GM21526 (cell line): ENCODE data around the gene LIN28B.
"Not testable (repeated sequence)": the region's sequence is repeated elsewhere in the genome, so short reads cannot be mapped to it uniquely, and the experiment has no call there.

Experiments used
- ATAC-seq: cut with Tn5 transposase; IDR thresholded peaks from one replicate; pipeline ENCODE4 v1.9.1; 2021; ENCODE audit warnings: moderate library complexity; ENCODE audit not compliant: unreplicated experiment, low FRiP score

The LIN28B gene

DNA sequence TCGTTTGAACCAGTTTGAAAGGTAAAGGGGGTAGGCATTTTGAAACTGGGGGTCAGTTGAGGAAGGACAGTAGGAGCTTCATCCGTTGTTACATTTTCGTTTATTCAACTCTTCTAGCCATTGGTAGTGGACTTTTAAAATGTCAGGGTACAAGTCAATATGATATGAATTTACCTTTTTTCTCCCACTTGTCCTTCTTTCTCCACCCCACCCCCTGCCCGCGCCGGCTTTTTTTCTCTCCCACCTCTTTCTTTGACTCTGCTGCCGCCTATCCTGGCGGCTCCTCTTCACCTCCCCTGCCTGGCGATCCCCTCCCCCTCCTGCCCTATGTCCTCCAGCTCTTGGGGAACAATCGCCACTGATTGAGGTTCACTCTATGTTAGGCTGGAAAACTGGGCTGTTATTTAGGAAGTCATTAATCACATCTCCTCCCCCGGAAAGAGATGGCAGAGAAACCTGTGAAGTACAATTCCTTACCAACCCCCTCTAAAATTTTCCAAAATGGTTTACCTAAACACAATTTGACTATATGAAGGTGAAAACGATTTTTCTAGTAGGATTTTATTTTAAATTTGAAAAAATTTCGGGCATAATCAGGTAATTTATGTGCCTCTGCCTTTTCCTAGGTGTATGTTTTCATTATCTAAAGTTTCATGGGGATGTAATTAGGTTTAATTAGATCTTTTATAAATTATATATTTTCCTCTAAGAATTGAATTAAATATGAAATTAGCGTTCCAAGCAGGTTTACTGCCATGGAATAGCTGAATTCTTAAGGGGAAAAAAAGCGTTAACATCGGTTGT lies 778 bp upstream of the LIN28B start:
- no peak for ATAC-seq

DNA sequence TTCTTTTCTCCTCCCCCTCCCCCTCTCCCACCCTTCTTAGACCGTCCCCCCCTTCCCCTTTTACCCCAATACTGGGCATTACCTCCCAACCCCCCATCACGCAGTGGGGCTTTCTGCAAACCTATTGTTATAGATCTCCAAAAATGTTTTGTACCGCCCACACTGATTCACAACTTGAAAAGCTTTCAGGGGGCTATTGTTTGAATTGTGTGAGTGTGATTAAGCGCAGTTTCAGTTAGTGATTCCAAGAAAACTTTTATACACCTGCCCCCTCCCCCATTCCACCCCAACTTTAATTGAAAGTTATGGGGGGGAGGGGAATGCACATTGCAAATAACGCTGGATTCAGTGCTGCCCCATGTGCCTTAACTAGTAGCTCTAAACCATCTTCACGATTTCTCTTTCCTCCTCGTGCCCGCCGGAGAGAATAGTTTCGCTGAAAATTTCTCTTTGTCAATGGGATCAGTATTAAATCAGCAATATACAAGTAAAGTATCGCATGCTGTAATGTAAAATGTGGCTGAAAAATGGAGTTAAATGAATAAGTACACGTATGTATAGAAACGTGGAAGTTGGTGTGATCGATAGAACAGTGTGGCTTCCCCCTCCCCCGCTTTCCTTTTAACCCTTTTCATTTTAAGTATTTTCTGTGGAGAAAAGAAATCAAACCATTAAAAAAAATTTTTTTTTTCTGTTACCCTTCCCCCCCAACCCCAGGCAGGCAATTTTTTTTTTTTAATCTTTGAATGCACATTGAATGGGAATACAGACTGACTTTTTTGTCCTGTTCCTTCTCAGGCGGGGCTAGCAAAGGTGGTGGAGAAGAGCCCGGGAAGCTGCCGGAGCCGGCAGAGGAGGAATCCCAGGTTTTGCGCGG lies 632 bp downstream of the LIN28B start:
- ATAC-seq: no peak

DNA sequence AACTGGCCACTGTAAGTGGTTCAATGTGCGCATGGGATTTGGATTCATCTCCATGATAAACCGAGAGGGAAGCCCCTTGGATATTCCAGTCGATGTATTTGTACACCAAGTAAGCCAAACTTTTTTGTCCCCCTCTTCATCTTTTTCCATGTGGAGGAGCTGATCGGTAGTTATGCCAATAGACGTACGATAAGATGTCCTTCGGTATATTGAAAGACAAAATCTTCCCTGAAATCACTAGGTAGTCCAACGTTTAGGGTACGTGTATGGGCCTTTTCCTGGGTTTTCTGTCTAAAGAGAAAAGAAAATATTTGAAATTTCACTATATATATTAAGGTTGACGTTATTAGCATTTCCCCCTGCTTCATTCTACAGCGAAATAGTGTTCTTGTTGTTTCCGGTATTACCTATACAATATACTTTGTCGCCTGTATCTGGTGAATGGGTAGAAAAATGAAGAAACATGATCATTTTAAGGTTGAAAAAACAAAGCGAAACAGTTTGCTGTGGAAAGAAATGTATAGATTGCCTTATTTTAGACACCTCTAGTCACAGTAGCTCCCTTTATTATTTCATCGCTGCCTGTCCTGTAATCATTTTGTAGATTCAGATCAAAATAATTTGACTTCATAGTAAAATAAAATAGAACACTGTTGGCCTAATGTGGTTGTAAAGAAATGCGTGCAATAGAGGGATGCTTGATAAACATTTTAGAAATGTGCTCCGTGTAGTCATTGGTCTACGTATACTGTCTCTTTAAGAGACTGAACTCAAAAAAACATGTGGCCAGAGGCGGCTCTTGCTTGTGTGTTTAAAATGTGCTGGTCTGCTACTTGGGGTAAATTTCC lies 1.5 kb downstream of the LIN28B start:
- no peak for ATAC-seq

DNA sequence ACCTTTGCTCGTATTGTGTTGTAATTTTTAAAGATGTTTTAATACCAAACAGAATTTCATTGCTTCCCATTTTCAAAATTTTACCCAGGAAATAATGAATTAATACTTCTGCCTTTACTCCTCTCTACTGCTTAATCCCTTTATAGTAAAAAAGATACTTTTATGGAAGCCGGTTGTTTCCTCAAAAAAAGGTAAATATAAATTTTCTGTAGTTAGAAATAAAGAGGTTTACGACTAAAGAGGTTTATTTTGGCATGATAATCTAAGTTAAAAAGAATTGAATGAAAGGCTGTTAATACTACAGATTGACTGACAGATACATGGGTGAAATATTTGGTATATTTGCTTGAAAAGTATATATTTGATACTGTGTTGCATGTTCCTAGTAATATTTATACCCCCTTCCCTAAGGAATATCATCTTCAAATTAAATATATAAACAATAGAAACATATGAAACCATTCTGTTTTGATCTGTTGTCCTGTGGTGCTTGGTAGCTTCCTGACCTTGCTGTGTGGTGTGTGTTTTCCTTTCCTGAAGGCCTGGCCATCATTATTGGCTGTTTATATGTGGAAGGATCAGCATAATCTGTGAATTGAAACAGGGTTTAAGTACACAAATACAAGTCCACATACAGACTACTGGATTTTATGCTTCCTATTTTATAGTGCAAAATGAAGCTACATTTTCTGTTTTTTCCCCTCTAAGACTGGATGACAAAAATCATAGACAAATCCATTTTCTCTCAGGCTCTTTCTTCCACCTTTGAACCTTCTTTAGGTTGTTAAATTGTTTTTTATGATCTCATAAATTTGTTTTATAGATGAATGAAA lies 2.3 kb downstream of the LIN28B start:
- ATAC-seq: no peak

DNA sequence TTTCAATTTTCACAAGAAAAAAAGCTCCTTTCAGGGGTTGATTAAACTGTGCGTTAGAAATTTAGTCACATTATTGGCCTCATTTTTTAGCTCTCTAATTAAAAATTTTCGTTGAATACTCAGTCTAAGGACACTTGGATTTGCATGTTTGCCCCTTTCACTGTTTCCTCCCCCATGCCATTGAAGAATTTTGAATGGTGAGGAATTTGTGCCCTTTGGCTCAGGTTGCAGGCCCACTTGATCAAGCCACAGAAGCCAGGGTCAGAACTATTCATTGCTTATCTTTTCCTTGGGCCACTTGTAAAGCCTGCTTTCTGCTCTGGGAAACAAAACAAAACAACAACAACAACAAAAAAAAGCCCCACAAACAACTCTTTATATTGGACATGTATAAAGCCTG lies 12.2 kb downstream of the LIN28B start:
- ATAC-seq: no peak

DNA sequence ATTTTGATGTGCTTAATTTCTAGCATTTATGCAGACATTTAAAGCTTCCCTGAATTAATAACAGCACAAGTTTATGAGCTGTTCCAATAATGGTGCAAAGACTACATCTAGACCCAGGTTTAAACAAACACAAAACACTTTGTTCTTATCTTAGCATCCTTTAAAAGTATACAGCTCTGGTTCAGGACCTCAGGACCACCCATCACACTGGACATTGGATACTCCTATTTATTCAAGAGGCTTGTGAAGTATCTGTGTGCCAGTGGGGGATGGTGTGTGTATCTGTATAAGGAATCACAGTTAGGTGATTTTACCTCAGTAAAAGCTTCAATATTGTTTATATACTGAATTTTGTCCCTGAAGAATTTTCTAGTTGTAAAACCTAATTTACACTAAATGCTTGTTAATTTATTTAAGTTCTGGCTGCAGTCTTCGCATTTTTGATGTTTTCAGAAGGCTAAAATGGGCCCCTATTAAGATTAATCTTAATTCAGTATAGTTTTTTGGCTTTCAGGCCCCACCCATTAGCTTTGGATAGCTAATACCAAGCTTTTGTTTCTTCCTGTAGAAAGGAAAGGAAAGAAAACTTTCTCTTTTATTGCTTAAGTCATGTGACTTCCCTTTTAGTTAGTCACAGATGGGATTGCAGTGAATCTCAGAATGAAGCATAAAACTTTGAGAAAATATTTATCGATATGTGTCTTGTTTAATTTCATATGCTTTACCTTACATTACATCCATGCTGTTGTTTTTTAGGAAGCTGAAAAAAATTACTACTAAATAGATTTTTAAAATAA lies 13.1 kb downstream of the LIN28B start:
- ATAC-seq: no peak

DNA sequence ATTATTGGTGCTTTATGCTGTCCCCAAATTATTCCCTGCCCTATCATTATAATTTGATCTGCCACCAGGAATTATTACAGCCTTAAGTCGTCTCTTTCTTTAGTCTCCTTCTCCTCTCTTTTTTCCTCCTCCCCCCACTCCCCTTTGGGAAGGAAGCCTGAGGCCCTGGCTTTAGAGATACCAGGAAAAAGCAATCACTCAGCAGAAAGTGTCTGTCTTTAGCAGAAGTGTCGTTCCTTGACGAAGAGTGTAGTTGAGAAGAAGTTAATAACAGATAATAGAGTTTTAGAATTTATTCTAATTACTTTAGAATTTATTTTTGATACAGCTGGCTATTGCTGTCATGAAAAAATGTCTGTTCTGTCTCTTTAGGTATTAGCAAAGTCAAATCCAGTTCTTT lies 16.5 kb downstream of the LIN28B start:
- no peak for ATAC-seq

DNA sequence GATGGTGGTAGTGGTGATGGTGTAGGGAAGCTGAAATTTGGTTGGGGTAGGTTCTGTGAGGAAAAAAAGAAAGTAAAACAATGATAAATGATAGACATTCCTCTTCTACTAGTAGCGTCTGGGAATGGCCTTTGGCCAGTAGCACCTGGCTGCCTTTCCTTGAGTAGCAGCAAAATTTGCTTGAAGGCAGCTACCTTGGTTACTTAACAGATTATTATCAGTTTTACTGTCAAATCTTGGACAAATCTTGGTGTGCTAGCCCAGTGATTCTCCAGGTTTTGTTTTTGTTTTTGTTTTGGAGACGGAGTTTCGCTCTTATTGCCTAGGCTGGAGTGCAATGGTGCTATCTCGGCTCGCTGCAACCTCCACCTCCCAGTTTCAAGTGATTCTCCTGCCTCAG lies 26.4 kb downstream of the LIN28B start:
- ATAC-seq: no peak

DNA sequence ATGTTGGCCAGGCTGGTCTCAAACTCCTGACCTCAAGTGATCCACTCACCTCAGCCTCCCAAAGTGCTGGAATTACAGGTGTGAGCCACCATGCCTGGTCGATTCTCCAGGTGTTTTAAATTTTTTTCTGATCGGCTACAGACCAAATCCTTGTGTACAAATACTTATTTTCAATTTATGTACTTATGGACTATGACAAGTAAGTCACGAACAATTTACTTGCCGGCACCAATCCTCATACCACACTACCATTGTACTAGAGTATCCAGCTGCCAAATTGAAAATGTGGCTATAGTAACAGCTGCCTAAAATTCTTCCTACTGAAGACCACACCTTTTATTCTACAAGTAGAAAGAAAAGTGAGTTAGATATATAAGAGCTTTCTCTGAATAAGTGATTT lies 26.9 kb downstream of the LIN28B start:
- ATAC-seq: no peak

DNA sequence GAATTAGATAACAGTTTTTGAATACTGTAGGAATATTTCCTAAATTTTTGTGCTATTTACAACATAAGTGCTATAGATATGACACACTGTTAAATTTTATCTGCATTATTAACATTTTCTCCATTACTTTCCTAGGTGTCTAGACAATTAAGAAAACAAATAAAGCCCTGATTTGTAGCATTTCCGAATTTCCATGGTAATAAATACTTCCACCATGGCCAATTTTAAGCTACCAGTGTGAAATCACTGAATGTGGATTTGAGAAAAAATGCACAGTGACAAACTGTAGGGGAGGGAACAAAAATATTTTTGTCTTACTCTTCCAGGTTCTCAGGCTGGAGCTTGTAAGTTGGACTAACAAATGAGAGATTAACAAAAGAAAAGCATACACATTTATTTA lies 27.9 kb downstream of the LIN28B start:
- ATAC-seq: no peak

DNA sequence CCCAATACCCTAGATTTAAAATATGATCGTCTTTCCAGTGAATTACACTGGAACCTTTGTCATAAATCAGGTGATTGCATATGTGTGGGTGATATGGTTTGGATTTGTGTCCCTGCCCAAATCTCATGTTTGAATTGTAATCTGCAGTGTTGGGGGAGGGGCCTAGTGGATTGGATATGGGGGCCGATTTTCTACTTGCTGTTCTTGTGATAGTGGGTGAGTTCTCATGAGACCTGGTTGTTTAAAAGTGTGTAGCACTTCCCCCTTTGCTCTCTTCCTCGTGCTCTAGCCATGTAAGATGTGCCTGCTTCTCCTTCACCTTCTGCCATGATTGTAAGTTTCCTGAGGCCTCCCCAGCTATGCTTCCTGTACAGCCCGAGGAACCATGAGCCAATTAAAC lies 29.0 kb downstream of the LIN28B start:
- ATAC-seq: not testable (repeated sequence)

DNA sequence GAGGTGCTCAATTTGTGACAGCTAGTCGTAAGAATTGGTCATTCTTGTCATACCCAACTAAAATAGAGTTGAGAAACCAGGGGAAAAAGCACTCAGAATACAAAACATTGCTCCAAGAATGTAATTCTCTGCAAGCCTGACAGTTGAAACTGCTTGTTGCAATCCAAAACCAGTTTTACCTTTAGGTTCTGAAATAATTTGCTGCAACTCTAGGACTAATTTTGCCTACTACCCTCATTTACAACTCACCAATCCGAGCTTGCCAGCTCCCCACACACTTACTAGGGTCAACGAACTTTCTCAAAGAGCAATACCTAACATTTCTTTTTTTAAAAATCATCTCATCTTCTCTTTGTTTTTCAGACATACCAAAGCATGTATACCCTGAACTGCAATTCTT lies 29.7 kb downstream of the LIN28B start:
- no peak for ATAC-seq

DNA sequence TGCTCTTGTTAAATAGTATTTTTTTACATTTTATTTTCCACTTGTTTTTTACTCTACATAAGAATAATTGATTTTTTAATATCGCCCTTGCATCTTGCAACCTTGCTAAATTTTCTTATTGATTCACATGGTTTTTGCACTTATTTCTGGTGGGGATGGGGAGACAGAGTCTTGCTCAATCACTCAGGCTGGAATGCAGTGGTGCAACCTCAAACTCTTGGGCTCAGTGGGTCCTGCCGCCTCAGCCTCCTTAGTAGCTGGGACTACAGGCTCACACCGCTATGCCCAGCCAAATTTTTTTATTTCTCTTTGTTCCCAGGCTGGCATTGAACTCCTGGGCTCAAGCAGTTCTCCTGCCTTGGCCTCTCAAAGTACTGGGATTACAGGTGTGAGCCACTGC lies 30.3 kb downstream of the LIN28B start:
- no peak for ATAC-seq

DNA sequence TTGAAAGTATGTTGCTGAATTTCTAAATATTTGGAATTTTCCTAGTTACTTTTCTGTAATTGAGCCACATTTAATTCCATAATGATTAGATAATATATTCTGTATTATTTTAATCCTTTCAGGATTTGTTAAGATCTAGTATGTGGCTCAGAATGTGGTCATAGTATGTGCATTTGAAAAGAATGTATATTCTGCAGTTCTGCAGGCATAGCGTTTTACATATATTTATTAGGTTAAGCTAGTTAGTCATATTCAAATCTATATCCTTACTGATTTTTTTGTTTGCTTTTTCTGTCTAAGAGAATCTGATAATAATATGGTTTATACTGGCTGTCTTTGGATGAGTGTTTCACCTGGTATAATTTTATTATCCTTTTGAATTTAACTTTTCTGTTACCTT lies 33.2 kb downstream of the LIN28B start:
- no peak for ATAC-seq

DNA sequence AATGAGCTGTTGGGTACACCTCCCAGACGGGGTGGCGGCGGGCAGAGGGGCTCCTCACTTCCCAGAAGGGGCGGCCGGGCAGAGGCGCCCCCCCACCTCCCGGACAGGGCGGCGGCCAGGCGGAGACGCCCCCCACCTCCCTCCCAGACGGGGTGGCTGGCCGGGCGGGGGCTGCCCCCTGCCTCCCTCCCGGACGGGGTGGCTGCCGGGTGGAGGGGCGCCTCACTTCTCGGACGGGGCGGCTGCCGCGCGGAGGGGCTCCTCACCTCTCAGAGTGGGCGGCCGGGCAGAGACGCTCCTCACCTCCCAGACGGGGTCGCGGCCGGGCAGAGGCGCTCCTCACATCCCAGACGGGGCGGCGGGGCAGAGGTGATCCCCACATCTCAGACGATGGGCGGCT lies 34.2 kb downstream of the LIN28B start:
- ATAC-seq: not testable (repeated sequence)

DNA sequence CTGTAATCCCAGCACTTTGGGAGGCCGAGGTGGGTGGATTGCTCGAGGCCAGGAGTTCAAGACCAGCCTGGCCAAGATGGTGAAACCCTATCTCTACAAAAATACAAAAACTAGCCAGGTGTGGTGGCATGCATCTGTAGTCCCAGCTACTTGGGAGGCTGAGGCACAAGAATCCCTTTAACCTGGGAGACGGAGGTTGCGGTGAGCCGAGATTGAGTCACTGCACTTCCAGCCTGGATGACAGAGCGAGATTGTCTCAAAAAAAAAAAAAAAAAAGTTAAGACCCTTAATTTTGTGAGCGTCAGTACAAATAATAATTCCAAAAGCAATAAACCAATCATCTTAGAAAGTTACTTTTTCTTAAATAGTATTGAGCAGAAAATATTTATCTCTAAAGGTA lies 36.7 kb downstream of the LIN28B start:
- not testable (repeated sequence) for ATAC-seq

DNA sequence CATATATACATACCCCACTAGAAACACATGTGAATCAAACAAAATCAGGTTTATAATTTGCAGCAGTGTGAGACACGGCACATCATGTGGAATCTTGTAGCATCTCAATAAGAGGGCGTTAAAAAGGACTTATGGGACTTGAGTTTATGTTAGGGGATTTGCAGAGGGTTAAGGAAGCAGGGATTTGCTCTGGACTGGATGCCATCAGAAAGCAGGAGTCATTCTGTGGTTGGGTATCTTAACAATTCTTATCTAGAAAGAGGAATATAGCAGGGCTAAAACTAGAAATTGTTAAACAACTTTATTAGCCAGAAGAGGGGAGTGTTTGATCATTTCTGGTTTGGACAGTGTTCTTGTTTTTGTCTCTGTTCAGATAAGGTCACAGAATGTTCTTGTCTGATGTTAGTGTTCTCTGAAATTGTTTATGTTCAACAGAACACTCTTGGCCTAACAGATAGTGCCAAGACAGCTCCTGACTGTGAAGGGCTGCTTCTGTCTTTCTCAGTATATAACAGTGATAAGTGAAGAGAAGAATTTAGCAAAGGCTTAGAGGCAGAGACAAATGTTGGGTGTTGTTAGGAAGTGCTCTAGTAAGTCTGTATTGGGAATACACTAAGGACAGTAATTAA lies 39.2 kb downstream of the LIN28B start:
- no peak for ATAC-seq

DNA sequence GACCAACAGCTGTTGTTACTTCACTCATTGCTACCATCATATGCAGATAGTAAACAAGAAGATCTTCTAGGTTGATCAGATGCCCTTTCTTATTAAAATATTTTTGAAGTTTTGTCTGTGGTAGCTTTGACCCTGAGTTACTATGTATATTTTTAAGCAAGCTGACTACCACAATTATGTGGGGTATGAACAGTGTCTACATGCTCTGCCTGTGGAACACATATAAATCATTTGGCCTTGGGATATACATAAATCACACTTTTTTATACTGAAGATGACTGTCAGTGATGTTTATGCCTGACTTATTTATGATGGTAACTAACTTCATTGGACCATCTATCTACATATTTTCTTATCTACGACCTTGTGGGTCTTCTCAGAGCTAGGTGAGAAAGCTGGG lies 44.2 kb downstream of the LIN28B start:
- no peak for ATAC-seq

DNA sequence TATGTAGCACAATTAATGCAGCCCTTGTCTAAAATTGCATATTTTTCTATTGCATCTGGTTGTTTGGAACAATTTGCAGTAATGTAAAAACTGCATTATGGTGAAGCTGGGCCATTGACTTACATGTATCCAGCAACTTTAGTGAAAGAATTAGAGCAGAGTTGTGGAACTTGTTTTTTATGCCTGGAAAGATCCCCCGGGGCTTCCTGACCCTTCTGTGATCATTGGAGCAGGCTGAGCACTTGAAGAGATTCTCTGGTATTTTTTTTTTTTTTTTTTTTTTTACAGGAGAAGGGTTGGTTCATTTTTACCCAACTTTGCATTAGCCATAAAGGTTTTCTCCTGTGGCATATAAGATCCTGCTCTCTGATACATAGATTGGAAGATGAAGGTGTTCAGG lies 45.0 kb downstream of the LIN28B start:
- ATAC-seq: no peak
